HG02623 (cell line): ENCODE data around the gene VSNL1.

Experiments
- ATAC-seq: cut with Tn5 transposase; IDR thresholded peaks from one replicate; pipeline ENCODE4 v1.9.1; 2021; ENCODE audit warnings: moderate library complexity; ENCODE audit not compliant: unreplicated experiment

VSNL1 gene

GRCh38 chr2:17579605-17580318 lies 39.3 kb downstream of the VSNL1 start:
- no peak for ATAC-seq

DNA sequence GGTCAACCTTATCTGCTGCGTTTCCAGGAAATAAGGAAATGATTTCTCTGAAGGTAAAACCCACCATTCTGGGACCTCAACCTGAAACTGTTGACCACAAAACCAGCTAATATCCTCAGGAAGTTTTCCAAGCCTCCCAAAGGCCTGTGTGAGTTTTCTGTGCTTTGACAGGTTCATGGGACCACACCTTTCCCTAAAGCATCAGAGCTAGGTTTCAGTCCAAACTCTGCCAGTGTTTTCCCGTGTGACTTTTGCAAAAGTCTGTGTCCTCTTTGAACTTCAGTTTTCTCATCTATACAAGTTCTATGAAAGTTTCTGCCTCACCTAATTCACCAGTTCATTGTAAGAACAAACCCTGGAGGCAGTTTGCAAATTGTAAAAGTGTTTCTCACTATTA lies 39.8 kb downstream of the VSNL1 start:
- ATAC-seq = no peak

DNA sequence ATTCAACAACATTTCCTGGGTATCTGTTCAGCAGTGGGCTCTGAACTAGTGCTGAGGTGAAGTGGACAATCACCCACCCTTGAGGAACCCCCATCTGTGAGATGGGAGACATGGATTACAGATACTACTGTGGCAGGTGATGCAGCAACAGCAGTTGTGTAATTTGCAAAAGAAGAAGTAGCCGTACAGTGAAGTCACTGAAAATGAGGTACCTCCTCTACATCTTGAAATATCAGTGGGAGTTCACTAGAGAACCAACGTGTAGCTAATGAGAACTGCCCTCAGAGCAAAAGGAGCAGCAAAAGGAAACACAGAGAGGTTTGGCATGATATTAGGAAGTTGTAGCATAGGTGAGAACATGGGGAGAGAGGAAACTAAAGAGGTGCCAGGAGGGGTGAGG lies 41.3 kb downstream of the VSNL1 start:
- no peak for ATAC-seq

DNA sequence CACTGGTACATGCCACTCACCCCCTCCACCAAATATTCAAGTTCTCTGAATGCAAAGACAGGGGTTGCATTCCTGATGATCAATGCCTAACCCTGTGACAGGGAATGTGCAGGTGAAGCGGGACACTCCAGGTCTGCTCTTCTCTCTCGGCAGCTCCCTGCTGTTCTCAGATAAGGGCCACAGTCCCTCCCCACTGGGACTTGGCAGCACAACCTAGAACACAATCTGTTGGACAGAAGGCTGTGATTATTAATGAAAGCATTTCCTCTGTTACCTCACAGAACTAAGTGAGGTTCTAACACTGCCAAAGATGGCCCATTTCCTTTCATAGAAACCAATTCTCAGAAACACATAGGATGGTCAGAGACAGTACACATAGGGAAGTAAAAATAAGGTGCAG lies 42.7 kb downstream of the VSNL1 start:
- no peak for ATAC-seq

- ATAC-seq = no peak
Observed at GRCh38 chr2:17583646-17584045, 43.1 kb downstream of the VSNL1 start.

GRCh38 chr2:17584689-17585088 lies 44.2 kb downstream of the VSNL1 start:
- no peak for ATAC-seq

DNA sequence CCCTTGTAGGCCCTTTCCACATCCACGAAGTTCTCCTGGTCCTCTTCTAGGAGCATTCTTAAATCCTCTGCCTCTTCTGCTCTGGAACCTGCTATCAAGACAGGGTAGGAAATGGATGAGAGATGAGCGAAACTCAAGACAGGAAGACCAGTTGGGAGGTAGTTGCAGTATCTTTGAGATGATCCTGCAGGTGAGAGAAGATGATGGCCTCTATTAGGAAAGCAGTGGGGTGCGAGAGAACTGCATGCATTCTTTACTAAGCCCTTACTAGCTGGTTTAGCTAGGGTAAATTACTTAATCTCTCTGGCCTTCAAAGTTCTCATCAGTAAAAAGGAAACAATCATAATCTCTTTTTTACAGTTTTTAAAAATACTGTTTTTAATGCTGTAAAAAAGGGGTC lies 47.0 kb downstream of the VSNL1 start:
- ATAC-seq = no peak

- no peak for ATAC-seq
Observed at GRCh38 chr2:17588031-17588430, 47.5 kb downstream of the VSNL1 start.

DNA sequence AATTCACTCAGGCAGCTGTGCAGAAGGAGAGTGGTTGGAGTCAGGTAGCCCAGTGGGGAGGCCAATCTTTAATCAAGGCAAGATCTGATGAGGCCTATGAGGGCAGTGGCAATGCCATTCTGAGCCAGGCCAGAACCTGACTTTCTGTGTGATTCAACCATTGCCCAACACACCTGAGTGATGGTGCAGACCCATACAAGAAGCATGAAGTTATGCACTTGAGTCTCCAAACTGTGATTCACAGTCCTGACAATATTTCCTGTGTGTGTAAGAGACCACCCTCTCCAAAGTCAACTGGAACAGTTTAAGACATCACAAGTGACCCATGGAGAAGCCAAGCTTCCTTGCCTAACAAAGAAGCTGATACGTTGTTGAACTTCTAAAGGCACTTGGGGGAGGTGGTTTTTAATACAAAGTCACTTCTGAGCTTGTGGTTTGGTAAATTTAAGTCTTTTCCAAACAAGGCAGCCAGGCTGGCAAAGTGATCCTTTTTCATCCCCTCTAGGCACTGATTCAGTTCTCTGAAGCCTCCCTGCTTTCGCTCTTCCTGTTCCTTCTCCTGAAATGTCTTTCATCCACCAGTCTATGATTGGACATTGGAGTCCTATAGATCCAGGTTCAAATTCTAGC lies 49.0 kb downstream of the VSNL1 start:
- no peak for ATAC-seq

DNA sequence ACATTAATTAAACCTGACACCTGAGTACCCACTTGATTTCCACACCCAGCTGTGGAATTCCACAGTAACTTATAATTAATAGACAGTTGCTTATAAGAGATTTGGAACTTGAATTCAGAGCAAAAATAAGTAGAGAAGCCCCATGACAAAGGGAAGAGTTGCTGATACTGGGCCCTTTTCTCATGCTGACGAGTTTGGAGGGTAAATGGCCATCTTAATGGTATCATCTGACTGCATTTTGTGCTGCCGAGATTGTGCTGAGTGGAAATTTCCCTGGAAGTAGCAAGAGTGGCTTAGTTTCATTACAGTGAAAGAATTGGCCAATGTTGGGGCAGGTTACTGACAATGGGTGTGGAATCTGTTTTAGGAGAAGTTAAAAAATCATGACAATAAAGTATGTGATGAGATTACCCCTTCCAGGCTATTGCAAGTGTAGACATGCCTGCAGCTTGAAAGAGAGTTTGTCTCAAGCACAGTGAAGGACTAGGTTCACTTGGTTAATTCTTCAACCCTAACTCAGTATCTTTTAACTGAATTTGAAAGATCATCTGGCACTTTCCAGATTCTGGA lies 49.9 kb downstream of the VSNL1 start:
- no peak for ATAC-seq

DNA sequence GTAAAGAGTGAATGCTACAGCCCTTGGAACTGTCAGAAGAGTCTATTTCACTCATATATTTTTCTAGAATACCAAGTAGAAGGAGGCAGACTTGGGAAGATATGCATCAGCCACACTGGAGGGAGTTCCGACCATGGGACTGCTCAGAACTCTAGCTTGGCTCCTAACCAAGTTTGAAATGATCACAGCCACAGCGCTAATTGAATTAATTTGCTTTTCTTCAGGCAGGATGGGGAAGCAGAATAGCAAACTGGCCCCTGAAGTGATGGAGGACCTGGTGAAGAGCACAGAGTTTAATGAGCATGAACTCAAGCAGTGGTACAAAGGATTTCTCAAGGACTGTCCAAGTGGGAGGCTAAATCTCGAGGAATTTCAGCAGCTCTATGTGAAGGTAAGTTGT lies 51.4 kb downstream of the VSNL1 start:
- no peak for ATAC-seq

DNA sequence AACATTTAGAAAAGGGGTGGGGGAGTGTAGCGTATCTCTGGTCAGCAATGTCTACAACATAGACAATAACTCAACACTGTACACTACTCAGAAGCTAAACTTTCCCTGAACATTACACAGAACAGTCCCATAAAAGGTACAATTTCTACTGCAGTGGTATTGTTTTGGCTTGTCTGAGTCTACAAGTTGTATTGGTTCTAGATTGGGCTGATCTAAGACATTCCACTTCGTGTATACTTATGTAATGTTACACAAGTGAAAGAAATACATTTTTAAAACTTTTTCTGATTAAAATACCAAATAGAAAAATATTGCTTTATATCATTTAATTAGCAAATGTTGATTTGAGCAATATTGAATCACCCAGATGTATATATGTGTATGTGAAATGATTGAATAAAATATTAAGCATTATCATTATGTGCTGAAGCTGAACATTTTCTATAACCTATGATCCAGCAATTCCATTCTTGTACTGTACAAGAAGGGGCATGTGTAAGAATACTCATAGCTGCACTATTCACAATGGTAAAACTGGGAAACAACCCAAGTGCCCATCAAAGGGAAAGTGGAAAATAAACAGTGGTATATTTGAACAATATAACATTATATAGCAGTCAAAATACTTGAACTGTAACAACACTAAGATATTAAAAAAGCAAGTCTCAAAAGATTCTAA lies 52.4 kb downstream of the VSNL1 start:
- ATAC-seq = no peak

- ATAC-seq = no peak
Observed at GRCh38 chr2:17593445-17593840, 52.9 kb downstream of the VSNL1 start.

DNA sequence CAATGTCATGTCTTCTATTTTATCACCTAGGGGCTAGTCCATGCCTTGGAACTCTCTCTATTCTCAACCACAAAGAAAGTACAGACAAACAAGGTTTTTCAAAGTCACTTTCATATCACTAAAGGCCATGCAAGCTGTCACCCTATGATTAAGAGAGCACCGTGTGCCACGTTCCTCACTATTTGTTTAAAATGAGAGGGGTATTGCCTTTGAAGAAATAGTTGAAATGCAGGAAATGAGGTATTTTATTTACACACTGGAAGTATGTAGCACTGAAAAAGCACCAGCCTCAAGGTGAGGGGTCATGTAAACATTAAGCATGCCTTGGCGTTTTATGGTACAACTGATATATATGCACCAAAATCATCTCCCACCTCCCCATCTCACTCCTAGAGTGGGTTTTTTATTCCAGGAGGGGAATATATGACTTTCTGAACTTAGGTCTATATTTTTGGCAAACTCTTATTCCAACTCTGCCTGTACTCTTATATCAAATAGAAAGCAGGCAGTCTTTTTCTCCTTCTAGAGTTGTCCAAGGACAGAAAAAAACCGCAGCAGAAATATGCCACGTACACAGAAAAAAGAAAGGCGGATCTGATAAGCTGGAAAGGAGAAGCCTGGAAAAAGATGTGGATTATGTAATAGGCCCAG lies 53.5 kb downstream of the VSNL1 start:
- ATAC-seq = no peak

GRCh38 chr2:17594533-17595401 lies 54.3 kb downstream of the VSNL1 start:
- no peak for ATAC-seq

- ATAC-seq = no peak
Observed at GRCh38 chr2:17599617-17600016, 59.1 kb downstream of the VSNL1 start.

- ATAC-seq = no peak
Observed at GRCh38 chr2:17600556-17601204, 60.2 kb downstream of the VSNL1 start.

- no peak for ATAC-seq
Observed at GRCh38 chr2:17604050-17604449, 63.6 kb downstream of the VSNL1 start.

DNA sequence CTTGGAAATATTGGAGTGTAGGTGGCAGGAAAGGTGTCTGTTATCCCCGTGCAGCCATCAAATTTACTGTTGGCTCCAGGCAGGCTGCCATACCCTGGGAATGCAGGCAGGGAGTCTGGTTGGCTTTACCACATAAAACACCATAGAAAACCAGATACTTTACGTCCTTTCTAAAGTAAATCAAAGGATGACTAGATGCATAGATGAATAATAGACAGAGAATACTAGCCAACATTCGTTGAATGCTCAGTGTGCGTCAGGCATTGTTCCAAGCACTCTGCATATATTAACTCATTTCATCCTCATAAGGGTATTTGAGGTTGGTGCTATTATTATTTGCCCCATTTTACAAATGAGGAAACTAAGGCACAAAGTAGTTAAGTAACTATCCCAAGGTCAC lies 65.2 kb downstream of the VSNL1 start:
- no peak for ATAC-seq

- no peak for ATAC-seq
Observed at GRCh38 chr2:17606851-17607250, 66.4 kb downstream of the VSNL1 start.
